GM21515 (cell line): ENCODE data around the gene PLCH2.
"Not testable (repeated sequence)": the region's sequence is repeated elsewhere in the genome, so short reads cannot be mapped to it uniquely, and the experiment has no call there.

Experiments used
- ATAC-seq: cut with Tn5 transposase; IDR thresholded peaks from one replicate; pipeline ENCODE4 v1.9.1; 2021; ENCODE audit not compliant: unreplicated experiment

Gene PLCH2

GRCh38 chr1:2442661-2443060 lies 33.4 kb upstream of the PLCH2 start:
- no peak for ATAC-seq

GRCh38 chr1:2443277-2444137 lies 32.6 kb upstream of the PLCH2 start:
- ATAC-seq: no peak

GRCh38 chr1:2444138-2444591 lies 31.9 kb upstream of the PLCH2 start:
- no peak for ATAC-seq

- no peak for ATAC-seq
Observed at GRCh38 chr1:2445162-2445822, 30.8 kb upstream of the PLCH2 start.

GRCh38 chr1:2445823-2446215 lies 30.3 kb upstream of the PLCH2 start:
- no peak for ATAC-seq

GRCh38 chr1:2446394-2446793 lies 29.7 kb upstream of the PLCH2 start:
- no peak for ATAC-seq

GRCh38 chr1:2446861-2447260 lies 29.2 kb upstream of the PLCH2 start:
- ATAC-seq: no peak

- no peak for ATAC-seq
Observed at GRCh38 chr1:2447276-2448097, 28.6 kb upstream of the PLCH2 start.

- ATAC-seq: no peak
Observed at GRCh38 chr1:2448098-2448445, 28.0 kb upstream of the PLCH2 start.

- ATAC-seq: no peak
Observed at GRCh38 chr1:2449636-2450454, 26.2 kb upstream of the PLCH2 start.

GRCh38 chr1:2451741-2452140 lies 24.3 kb upstream of the PLCH2 start:
- no peak for ATAC-seq

- ATAC-seq: no peak
Observed at GRCh38 chr1:2452201-2452931, 23.7 kb upstream of the PLCH2 start.

- no peak for ATAC-seq
Observed at GRCh38 chr1:2452932-2453315, 23.2 kb upstream of the PLCH2 start.

- ATAC-seq: no peak
Observed at GRCh38 chr1:2454227-2454626, 21.9 kb upstream of the PLCH2 start.

GRCh38 chr1:2455757-2456156 lies 20.3 kb upstream of the PLCH2 start:
- ATAC-seq: no peak

- ATAC-seq: no peak
Observed at GRCh38 chr1:2457444-2457843, 18.6 kb upstream of the PLCH2 start.

- no peak for ATAC-seq
Observed at GRCh38 chr1:2458687-2459086, 17.4 kb upstream of the PLCH2 start.

- not testable (repeated sequence) for ATAC-seq
Observed at GRCh38 chr1:2459102-2459753, 16.9 kb upstream of the PLCH2 start.

- no peak for ATAC-seq
Observed at GRCh38 chr1:2459757-2460156, 16.3 kb upstream of the PLCH2 start.

GRCh38 chr1:2460203-2460602 lies 15.9 kb upstream of the PLCH2 start:
- ATAC-seq: no peak
